Measurements from ENCODE around the gene DPYD.

Gene DPYD

GRCh38 chr1:97457446-97458089, 463.3 kb downstream of the DPYD start:
- FAIRE-seq (no peak), DNase-seq (ENCODE audit: low spot score) (no peak)

- no peak for FAIRE-seq
- no peak for DNase-seq (ENCODE audit: low spot score)
Measured at GRCh38 chr1:97451944-97452343, 468.9 kb downstream of the DPYD start.

DNA sequence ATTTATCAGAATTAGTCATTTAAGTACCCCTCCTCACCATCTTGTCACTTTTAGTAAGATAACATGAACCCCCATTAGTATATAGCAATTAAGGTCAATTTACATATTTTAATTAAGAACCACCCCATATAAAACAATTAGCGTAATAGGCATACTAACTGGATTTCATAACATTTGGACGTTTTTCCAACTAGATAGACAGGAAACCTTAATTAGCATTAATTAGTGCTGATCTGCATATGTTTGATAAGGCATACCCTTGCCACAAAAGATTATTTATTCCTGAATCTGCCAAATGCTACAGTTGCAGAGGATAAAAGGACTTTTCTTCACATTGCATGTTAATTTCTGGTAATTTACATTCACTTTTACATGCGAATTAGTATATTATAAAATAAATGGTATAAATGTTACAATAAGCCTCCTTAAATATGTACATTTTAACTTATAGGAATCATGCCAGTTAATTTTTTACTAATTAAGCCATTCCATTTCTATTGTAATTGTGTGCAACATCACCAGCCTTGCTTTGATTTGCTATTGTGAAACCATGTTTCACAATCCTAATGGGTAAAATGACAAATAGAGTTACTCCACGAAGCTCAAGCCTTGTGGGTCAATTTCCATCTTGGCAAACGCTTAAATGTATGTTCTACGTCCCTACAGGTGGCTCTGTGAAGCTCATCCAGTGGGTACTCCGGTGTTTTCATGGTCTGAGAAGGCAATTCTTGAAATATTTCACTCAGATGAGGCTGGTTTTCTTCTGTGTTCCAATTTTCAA, 469.6 kb downstream of the DPYD start:
- DNase-seq (ENCODE audit: low spot score) (no peak), FAIRE-seq (no peak)

GRCh38 chr1:97441966-97442365, 478.9 kb downstream of the DPYD start:
- no peak for DNase-seq (ENCODE audit: low spot score)
- no peak for FAIRE-seq

- DNase-seq (ENCODE audit: low spot score), result no peak
- FAIRE-seq, result no peak
Measured at GRCh38 chr1:97433824-97434177, 487.0 kb downstream of the DPYD start.

DNA sequence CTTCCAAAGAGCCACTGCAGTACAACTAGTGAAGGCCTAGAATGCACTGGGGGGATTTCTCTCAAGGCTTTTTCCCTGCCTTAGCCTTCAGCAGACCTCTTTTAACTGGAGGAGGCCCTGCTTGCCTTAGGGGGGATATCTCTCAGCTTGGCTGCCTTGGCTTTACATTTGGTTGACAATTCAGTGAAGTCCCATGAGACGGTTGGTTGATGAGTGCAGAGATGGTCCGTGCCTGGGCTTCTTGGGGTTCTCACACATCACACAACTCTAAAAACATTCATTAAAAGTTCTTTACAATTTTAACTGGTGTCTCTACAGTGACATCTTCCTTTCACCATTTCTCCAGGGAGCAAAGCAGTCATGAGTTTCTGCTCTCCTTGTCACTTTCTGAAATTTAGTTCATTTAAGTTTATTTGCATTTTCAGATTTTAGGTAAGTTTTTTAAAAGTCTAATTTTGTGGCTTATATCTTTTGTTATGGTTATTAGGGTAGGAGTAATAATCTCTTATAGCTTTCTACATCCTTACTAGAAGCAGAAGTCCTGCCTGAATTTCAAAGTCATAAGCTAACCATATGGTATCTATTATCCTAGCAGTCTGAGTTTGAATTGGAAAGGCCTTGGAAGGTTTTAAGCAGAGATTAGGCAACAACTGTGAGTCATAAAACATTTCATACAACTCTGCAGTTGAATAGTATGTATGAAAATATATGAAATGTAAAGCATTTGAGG, 487.6 kb downstream of the DPYD start:
- DNase-seq (ENCODE audit: low spot score) (no peak), FAIRE-seq (no peak)

DNA sequence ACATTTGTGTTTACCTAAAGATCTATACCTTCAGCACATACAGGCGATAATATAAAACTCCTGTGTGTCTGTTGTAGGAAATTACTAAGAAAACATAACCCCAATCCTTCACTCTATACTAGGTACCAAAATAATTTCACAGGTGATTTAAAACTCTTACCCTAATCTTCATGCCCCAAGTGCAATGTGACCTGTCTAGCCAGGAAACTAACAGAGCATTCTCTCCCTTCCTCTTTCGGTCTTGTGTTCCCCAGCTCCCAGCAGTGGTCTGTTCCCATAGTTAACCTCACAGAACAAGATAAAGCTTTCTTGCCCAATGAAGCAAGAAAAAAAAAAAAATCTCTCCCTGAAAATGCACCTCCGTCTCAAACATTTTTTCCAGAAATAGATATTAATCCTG, 493.5 kb downstream of the DPYD start:
- no peak for FAIRE-seq
- no peak for DNase-seq (ENCODE audit: low spot score)

DNA sequence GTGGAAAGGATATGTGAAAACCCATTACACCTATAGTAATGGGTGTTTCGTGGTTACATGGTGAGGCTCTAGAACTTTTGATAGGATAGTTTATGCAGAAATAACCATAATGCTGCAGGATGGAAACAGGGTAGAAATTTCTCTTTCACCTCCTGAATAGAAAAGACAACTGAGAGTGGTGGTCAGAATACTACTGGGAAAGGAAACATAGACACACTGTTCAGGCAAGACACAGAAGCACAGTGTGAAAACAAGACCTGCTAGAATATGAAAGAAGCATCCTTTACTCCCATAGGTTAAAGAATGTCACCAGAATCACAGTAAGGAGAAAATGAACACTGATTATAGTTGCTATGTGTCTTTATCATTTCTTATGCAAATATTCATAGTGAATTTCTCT, 496.6 kb downstream of the DPYD start:
- DNase-seq (ENCODE audit: low spot score) (no peak), FAIRE-seq (no peak)

DNA sequence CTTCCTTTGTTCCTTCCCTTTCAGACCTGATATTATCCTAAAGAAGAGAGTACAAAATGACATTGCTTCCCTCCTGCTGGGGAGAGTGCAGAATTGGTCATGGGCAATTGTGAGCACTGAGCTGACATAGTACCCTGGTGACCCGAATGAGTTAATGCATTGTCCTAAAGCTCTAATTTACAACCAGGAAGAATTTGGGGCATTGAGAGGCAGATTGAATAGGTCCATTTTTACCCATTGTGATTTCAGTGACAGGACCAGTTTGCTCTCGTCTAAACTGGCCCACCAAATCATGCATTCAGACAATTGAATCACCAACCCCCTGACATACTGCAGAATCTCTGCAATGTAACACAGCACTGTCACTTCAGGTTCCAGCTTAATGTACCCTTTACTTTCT, 497.4 kb downstream of the DPYD start:
- FAIRE-seq (no peak), DNase-seq (ENCODE audit: low spot score) (no peak)

- FAIRE-seq, result no peak
Measured at GRCh38 chr1:97417661-97418060, 503.2 kb downstream of the DPYD start.

GRCh38 chr1:97414682-97415312, 506.0 kb downstream of the DPYD start:
- no peak for FAIRE-seq
- DNase-seq (ENCODE audit: low spot score), result no peak

More at GRCh38 chr1:97417661-97418060, 503.2 kb downstream of the DPYD start:
- DNase-seq (ENCODE audit: low spot score), result no peak

- FAIRE-seq, result no peak
Measured at GRCh38 chr1:97412737-97413136, 508.1 kb downstream of the DPYD start.

DNA sequence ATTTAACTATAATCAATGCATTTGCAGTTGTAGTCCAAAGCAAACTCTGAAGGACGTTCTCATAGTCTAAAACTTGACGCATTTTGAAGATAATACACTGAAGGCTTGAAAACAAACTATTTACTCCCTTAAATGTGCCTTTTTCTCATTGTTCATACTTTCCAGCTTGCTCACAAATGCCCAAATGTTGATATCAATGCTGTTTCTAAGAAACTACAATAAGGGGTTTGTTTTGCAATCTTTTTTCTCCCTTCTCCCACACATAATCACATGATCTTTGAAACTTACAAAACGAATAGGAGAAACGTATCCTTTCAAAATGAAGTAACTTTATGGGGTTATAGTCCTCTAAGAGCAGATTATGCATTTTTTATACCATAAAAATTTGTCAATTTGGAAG, 508.7 kb downstream of the DPYD start:
- no peak for DNase-seq (ENCODE audit: low spot score)
- FAIRE-seq, result no peak

More at GRCh38 chr1:97412737-97413136, 508.1 kb downstream of the DPYD start:
- no peak for DNase-seq (ENCODE audit: low spot score)

- DNase-seq (ENCODE audit: low spot score), result no peak
- FAIRE-seq, result no peak
Measured at GRCh38 chr1:97396463-97396862, 524.4 kb downstream of the DPYD start.

DNA sequence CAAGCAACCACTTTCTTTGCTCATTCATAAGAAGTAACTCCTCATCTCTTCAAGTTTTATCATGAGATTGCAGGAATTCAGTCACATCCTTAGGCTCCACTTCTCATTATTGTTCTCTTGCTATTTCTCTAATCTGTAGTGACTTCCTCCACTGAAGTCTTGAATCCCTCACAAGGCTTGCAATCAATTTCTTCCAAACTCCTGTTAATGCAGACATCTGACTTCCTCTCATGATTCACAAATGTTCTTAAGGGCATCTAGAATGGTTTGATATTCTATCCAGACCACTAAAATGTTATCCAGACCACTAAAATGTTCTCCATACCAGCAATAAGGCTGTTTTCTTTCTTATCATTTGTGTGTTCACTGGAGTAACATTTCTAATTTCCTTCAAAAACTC, 528.1 kb downstream of the DPYD start:
- FAIRE-seq (no peak), DNase-seq (ENCODE audit: low spot score) (no peak)

DNA sequence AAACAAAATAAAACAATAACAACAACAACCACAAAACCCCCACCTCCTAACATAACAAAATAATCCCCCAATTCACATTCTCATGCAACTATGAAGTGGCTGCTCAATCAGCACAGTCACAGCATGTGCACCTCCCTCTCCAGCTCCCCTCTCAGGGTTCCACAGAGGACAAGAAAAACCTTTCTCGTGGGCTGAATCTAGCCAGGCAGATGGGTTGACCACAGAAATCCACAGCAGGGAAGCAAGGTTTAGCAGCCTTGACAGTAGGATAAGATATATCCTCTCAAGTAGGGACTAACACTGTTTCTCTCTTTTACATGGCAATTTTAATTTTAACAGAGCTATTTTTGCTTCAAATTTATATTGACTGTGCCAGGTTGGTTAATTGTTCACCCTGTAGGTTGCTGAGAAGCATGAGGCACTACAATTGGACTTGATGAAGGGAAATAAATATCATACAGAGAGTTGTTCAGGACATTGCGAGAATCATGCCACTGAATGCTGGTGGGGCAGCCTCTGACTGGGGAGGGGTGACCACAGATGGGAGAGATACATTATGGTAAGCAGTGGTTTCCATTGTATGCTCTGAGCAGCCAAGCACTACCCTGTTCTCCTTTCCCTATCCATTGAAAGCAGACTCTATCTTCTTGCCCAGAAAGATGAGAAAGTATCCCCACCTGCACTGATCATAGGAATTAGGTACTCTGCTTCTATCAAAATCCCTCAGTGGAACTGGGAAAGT, 535.1 kb downstream of the DPYD start:
- peak; percentile 35 for DNase-seq (ENCODE audit: low spot score)
- peak; percentile 78 for FAIRE-seq

DNA sequence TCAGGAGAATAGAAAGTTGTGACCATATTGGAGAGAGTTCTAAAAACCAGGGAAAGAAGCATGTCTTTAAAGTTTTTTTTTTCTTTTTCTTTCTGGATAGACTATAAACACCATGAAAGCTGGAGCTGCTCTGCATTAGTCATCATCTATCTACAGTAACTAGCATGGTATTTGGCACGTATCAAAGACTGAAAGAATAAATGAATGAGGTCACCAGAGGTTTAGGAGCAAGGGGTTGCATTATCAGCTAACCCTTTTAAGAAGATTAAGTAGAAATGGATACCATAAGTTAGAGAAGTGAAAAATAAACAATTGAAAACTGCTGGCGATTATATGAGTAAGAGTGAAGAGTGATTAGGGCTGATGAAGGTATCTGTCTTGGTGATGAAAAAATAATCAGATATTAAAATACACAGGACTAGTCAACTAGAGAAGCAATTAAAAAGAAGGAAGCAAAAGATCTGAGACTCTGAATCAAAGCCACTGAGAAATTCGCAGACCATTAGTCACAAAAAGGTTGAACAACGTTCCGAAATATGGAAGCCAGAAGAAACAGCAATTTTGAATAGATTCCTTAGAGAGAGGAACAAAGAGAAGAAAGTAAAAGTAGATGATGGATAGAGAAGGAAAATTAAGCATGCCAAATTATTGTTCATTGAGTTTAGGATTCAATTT, 536.4 kb downstream of the DPYD start:
- DNase-seq (ENCODE audit: low spot score), result peak; percentile 96
- peak; percentile 98 for FAIRE-seq

GRCh38 chr1:97383797-97384196, 537.0 kb downstream of the DPYD start:
- DNase-seq (ENCODE audit: low spot score) (no peak), FAIRE-seq (no peak)

DNA sequence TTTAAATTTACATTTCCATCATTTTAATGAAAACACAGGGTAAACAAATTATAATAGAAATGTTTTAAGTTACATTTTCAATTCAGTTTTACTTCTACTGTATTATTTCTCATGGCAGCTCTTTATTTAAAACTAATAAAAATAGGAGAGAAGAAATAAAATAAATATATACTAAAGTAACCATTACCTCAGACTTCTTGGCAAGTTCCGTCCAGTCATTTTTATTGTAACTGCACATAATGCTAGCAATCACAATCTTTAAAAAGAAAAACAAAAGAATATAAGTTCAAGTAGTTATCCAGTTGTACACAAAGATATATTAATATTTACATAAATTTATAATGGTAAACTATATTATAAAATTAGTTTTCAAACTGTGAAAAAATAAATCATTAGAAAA, 538.6 kb downstream of the DPYD start:
- DNase-seq (ENCODE audit: low spot score) (no peak), FAIRE-seq (peak; percentile 53)

GRCh38 chr1:97379387-97380075, 541.3 kb downstream of the DPYD start:
- FAIRE-seq, result peak; percentile 47
- DNase-seq (ENCODE audit: low spot score), result peak; percentile 48
